HG03097 (cell line): ENCODE data around the gene DAP3.
"Not testable (repeated sequence)": the region's sequence is repeated elsewhere in the genome, so short reads cannot be mapped to it uniquely, and the experiment has no call there.

Experiments
- ATAC-seq: cut with Tn5 transposase; IDR thresholded peaks from one replicate; pipeline ENCODE4 v1.9.1; 2021; ENCODE audit not compliant: unreplicated experiment, low FRiP score

DAP3 gene

DNA sequence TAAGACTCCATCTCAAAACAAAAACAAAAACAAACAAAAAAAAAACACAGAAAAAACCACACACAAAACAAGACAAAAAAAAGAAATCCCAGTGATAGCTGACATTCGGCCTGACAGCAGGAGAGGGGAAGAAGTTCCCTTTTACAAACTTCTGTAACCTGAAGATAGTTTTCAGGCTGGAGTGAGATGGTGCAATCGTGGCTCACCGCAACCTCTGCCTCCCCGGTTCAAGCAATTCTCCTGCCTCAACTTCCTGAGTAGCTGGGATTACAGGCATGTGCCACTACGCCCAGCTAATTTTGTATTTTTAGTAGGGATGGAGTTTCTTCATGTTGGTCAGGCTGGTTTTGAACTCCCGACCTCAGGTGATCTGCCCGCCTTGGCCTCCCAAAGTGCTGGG is 75.1 kb downstream of the DAP3 start:
- ATAC-seq: not testable (repeated sequence)

- ATAC-seq: not testable (repeated sequence)
Measured at GRCh38 chr1:155767399-155767989, 78.6 kb downstream of the DAP3 start.

DNA sequence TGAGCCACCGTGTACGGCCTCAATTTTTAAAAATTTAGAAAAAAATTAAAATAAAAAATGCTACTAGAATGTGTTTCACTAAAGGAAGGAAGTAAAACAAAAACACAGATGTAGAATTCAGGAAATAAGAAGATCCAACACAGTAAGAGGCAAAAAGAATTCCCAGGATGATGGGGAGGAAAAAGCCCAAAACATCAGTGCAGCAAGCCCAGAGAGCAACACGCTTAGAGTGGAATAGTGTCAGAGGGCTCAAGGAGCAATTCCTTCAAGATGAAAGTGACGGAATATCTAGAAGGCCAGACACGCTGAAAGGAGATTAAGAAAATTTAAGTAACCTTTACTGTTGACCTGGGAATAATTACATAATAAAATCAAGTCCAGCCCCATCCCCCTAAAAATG is 80.4 kb downstream of the DAP3 start:
- ATAC-seq: no peak

DNA sequence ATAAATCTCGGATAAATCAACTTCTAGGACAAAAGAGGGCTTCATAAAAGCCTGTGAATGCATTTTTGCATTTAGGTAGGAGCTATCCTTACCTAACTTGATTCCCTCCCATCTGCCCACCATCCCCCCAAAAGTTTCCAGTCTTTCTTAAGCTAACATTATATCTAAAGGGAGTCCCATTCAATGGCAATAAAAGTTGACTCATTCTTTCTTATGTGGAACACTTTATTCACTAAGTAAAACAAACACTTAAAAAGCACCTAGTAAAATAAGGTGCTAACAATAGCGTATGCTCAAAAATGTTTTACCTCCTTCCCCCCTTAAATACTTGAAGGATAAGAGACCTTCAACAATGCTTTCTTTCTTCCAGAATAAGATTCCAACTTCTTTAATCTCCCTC is 84.3 kb downstream of the DAP3 start:
- no peak for ATAC-seq

DNA sequence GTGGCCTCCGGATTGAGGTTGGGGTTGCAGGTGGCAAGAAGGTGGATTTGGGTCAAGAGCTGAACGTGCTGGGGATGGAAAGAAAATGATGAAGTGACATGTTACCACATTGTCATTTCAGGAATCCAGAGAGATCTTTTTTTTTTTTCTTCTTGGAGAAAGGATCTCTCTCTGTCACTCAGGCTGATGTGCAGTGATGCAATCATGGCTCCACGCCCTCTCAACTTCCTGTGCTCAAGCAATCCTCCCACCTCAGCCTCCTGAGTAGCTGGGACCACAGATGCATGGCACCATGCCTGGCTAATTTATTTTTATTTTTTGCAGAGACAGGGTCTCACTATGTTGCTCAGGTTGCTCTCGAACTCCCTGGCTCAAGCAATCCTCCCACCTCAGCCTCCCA is 87.5 kb downstream of the DAP3 start:
- ATAC-seq: no peak

DNA sequence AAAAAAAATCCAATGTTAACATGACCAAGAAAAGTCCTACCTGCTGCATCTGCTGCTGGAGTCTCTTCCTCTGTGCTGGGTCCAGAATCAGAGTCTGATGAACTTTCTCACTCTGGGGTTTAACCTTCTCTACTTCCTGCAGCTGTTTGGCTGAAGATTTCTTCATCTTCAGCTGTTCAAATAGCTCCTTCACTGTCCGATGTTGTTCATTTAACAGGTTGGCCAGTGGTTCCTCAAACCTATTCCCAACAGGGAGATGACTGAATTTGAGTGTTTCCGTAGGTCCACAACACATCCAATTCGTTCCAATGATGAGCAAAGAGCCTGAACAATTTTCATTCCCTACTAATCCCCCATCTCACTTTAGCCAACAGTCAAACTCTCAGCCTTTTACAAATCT is 88.7 kb downstream of the DAP3 start:
- no peak for ATAC-seq
